ENCODE data around the gene COL6A2.

- TF ChIP-seq CTCF (IDR thresholded peaks at IDR 0.05) (no peak), POLR2A (IDR thresholded peaks at IDR 0.05) (no peak), POLR2AphosphoS5 (IDR thresholded peaks at IDR 0.05; ENCODE audit: insufficient read depth in 1 of 2, low read depth in 1 of 2) (no peak)
Measured at GRCh38 chr21:46109313-46110221, 11.7 kb downstream of the COL6A2 start.
